GM10266 (cell line): Measurements from ENCODE around the gene ADAP2.

Experiments
- DNase-seq: peaks from one replicate; pipeline ENCODE4 v3.0.0; 2012; ENCODE audit errors: extremely low spot score
- TF ChIP-seq, protein P1 (sequence below): IDR thresholded peaks from 2 replicates; pipeline ENCODE4 v1.5.1; 2012; ENCODE audit warnings: mild to moderate bottlenecking, low read depth; ENCODE audit not compliant: control insufficient read depth, insufficient read depth; ENCODE audit errors: missing control alignments

ADAP2 gene

DNA sequence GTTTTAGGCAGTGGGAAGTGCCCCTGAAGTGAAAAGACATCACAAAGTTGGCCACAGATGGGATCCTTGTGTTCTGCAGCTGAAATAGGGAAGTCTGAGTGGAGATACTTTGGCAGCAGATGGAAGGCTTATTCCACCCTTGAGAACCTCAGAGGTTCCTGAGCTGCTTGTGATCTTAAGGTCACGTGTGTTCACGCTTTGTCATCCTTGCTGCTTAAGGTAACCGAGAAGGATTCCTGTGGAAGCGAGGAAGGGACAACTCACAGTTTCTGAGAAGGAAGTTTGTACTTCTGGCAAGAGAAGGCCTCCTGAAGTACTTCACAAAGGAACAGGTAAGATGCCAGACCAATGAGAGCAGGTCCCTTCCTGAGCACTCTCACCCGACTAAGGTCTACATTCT is 12.2 kb downstream of the ADAP2 start:
- DNase-seq = no peak
- TF ChIP-seq, protein P1, sequence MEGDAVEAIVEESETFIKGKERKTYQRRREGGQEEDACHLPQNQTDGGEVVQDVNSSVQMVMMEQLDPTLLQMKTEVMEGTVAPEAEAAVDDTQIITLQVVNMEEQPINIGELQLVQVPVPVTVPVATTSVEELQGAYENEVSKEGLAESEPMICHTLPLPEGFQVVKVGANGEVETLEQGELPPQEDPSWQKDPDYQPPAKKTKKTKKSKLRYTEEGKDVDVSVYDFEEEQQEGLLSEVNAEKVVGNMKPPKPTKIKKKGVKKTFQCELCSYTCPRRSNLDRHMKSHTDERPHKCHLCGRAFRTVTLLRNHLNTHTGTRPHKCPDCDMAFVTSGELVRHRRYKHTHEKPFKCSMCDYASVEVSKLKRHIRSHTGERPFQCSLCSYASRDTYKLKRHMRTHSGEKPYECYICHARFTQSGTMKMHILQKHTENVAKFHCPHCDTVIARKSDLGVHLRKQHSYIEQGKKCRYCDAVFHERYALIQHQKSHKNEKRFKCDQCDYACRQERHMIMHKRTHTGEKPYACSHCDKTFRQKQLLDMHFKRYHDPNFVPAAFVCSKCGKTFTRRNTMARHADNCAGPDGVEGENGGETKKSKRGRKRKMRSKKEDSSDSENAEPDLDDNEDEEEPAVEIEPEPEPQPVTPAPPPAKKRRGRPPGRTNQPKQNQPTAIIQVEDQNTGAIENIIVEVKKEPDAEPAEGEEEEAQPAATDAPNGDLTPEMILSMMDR = no peak

GRCh38 chr17:30939051-30939689 is 17.4 kb downstream of the ADAP2 start:
- peak; percentile 65 for DNase-seq

GRCh38 chr17:30942308-30943079 is 20.7 kb downstream of the ADAP2 start:
- DNase-seq = no peak
- TF ChIP-seq, protein P1 = no peak

More at GRCh38 chr17:30939051-30939689, 17.4 kb downstream of the ADAP2 start:
- TF ChIP-seq, protein P1 = no peak

- no peak for DNase-seq
- TF ChIP-seq, protein P1 = no peak
Observed at GRCh38 chr17:30947796-30948195, 26.1 kb downstream of the ADAP2 start.

GRCh38 chr17:30950189-30950588 is 28.4 kb downstream of the ADAP2 start:
- DNase-seq = no peak
- TF ChIP-seq, protein P1 = no peak

- DNase-seq = no peak
- TF ChIP-seq, protein P1 = no peak
Observed at GRCh38 chr17:30950669-30951399, 29.1 kb downstream of the ADAP2 start.
